A549 (cell line): ENCODE measurements around the gene C1S. TPM values are rescaled to one million over a fixed set of nuclear protein-coding genes. Genes with fewer than 3 reads are reported as not detected.

Source experiments
- ATAC-seq, 2 experiments: fragments of 200-7000 bp in 1 of 2; fragments of >200 bp in 1 of 2; cut with Nextera tagmentation in 1 of 2; cut with Tn5 transposase in 1 of 2; 3 replicates each; pipeline versions ENCODE4 v1.8.0 to v1.9.1; 2018 to 2020; ENCODE audit warnings: mild to moderate bottlenecking in 1 of 2, moderate library complexity in 1 of 2
- CTCF ChIA-PET: fragments of 300-600 bp; sonication (Branson Sonifier 250); formaldehyde crosslinking; extraction: SDS; loops from one replicate; lab custom pipeline; 2021; ENCODE audit warnings: antibody characterized with exemption, inconsistent platforms; lab: Yijun Ruan, JAX
- POLR2A ChIA-PET: fragments of 350-600 bp; formaldehyde crosslinking; extraction: SDS; loops from one replicate; lab custom pipeline; 2021; ENCODE audit warnings: antibody characterized with exemption, inconsistent platforms; lab: Yijun Ruan, JAX
- DNase-seq, 2 experiments: peaks; one replicate each; pipeline versions ENCODE4 v3.0.0 to v3.0.0-alpha.2; 2011 to 2016; ENCODE audit warnings: low read depth in 1 of 2, low spot score in 1 of 2
- FAIRE-seq: peaks from 2 replicates; lab custom pipeline; 2011; peaks lifted over from hg19 to GRCh38; lab: Jason Lieb, UNC
- H3K27ac ChIP-seq, 2 experiments: fragments of >200 bp; sonication (Bioruptor Twin); formaldehyde crosslinking; 3 replicates each; pipeline ENCODE4 v1.5.1; 2016 to 2017
- H3K4me1 ChIP-seq: fragments of >200 bp; sonication (Bioruptor Twin); formaldehyde crosslinking; 3 replicates; pipeline ENCODE4 v1.6.1; 2016
- H3K4me2 ChIP-seq: fragments of >200 bp; sonication (Bioruptor Twin); formaldehyde crosslinking; 3 replicates; pipeline ENCODE4 v1.6.1; 2016
- H3K4me3 ChIP-seq: fragments of >200 bp; sonication (Bioruptor Twin); formaldehyde crosslinking; 3 replicates; pipeline ENCODE4 v1.5.1; 2016
- H3K9me3 ChIP-seq: fragments of >200 bp; sonication (Bioruptor Twin); formaldehyde crosslinking; 3 replicates; pipeline ENCODE4 v1.6.1; 2016
- BCL3 ChIP-seq: fragments of >200 bp; sonication (Bioruptor Twin); formaldehyde crosslinking; IDR thresholded peaks from 3 replicates; pipeline ENCODE4 v1.6.1; 2016
- CBX2 ChIP-seq: fragments of 200-600 bp; sonication (generic); IDR thresholded peaks from 2 replicates; pipeline ENCODE4 v1.6.1; 2016; ENCODE audit warnings: low read depth, mild to moderate bottlenecking, borderline replicate concordance
- CBX8 ChIP-seq: fragments of 200-600 bp; sonication (generic); IDR thresholded peaks from 2 replicates; pipeline ENCODE4 v1.6.1; 2016
- E2F6 ChIP-seq: IDR thresholded peaks from 2 replicates; pipeline ENCODE4 v1.6.1; 2012; ENCODE audit warnings: low read depth, borderline replicate concordance
- EHF ChIP-seq: fragments of 250-450 bp; sonication (Bioruptor Pico); IDR thresholded peaks from 2 replicates; pipeline ENCODE4 v1.5.0; 2020; ENCODE audit warnings: mild to moderate bottlenecking
- FOSB ChIP-seq: fragments of 250-450 bp; sonication (Bioruptor Pico); IDR thresholded peaks from 2 replicates; pipeline ENCODE4 v1.5.0; 2020; ENCODE audit warnings: mild to moderate bottlenecking, moderate library complexity
- FOSL2 ChIP-seq, 2 experiments: fragments of 450-650 bp in 1 of 2; fragments of >200 bp in 1 of 2; sonication (Bioruptor Twin) in 1 of 2; formaldehyde crosslinking; IDR thresholded peaks; 2 replicates each; pipeline versions ENCODE4 v1.5.0 to v1.6.1; 2016 to 2020; ENCODE audit warnings: mild to moderate bottlenecking in 1 of 2, moderate library complexity in 1 of 2
- FOXS1 ChIP-seq: fragments of 250-450 bp; sonication (Bioruptor Pico); IDR thresholded peaks from 2 replicates; pipeline ENCODE4 v1.5.0; 2020; ENCODE audit warnings: mild to moderate bottlenecking, moderate library complexity
- GATA3 ChIP-seq: IDR thresholded peaks from 2 replicates; pipeline ENCODE4 v1.6.1; 2012; ENCODE audit warnings: borderline replicate concordance
- HDAC2 ChIP-seq: fragments of 200-600 bp; sonication (generic); IDR thresholded peaks from 2 replicates; pipeline ENCODE4 v1.6.1; 2016
- HOXB5 ChIP-seq: fragments of 250-450 bp; sonication (Bioruptor Pico); IDR thresholded peaks from 2 replicates; pipeline ENCODE4 v1.5.0; 2020; ENCODE audit warnings: mild to moderate bottlenecking, moderate library complexity
- JUN ChIP-seq, 2 experiments: fragments of >200 bp; sonication (Bioruptor Twin); formaldehyde crosslinking; IDR thresholded peaks; 2 replicates in 1 of 2; 3 replicates in 1 of 2; pipeline ENCODE4 v1.6.1; 2016 to 2017
- JUNB ChIP-seq: fragments of >200 bp; sonication (Bioruptor Twin); formaldehyde crosslinking; IDR thresholded peaks from 2 replicates; pipeline ENCODE4 v1.6.1; 2016
- NFE2L2 ChIP-seq: fragments of 150-350 bp; conservative IDR thresholded peaks from 2 replicates; pipeline ENCODE4 v1.6.1; 2014; ENCODE audit warnings: low read length
- NPAS2 ChIP-seq: fragments of 250-450 bp; sonication (Bioruptor Pico); IDR thresholded peaks from 2 replicates; pipeline ENCODE4 v1.8.0; 2022; ENCODE audit warnings: mild to moderate bottlenecking, moderate library complexity, borderline replicate concordance
- NR3C1 ChIP-seq: fragments of >200 bp; sonication (Bioruptor Twin); formaldehyde crosslinking; IDR thresholded peaks from 3 replicates; pipeline ENCODE4 v1.6.1; 2017
- PBX3 ChIP-seq: IDR thresholded peaks from 2 replicates; pipeline ENCODE4 v1.6.1; 2012
- RAD21 ChIP-seq, 2 experiments: fragments of >200 bp in 1 of 2; sonication (Bioruptor Twin) in 1 of 2; formaldehyde crosslinking in 1 of 2; IDR thresholded peaks in 1 of 2; conservative IDR thresholded peaks in 1 of 2; 2 replicates in 1 of 2; 3 replicates in 1 of 2; pipeline ENCODE4 v1.6.1; 2012 to 2018; ENCODE audit warnings: inconsistent platforms in 1 of 2
- RARB ChIP-seq: fragments of 250-450 bp; sonication (Bioruptor Pico); IDR thresholded peaks from 2 replicates; pipeline ENCODE4 v1.8.0; 2021; ENCODE audit warnings: mild to moderate bottlenecking, moderate library complexity
- RCOR1 ChIP-seq: fragments of 150-350 bp; IDR thresholded peaks from 2 replicates; pipeline ENCODE4 v1.6.1; 2014; ENCODE audit warnings: antibody characterized with exemption, low read length, low read depth
- SREBF2 ChIP-seq: fragments of 450-650 bp; IDR thresholded peaks from 2 replicates; pipeline ENCODE4 v1.6.1; 2014; ENCODE audit warnings: mild to moderate bottlenecking, moderate library complexity
- USF2 ChIP-seq: fragments of 450-650 bp; IDR thresholded peaks from 2 replicates; pipeline ENCODE4 v1.6.1; 2014; ENCODE audit warnings: antibody characterized with exemption
- ZC3H11A ChIP-seq: fragments of 450-650 bp; IDR thresholded peaks from 2 replicates; pipeline ENCODE4 v1.6.1; 2014; ENCODE audit warnings: antibody characterized with exemption, mild to moderate bottlenecking
- ZFP36 ChIP-seq: fragments of 450-650 bp; IDR thresholded peaks from 2 replicates; pipeline ENCODE4 v1.6.1; 2014; ENCODE audit warnings: borderline replicate concordance; ENCODE audit not compliant: partially characterized antibody
- ZNF302 ChIP-seq: fragments of 250-450 bp; sonication (Bioruptor Pico); IDR thresholded peaks from 2 replicates; pipeline ENCODE4 v1.9.0; 2021; ENCODE audit warnings: inconsistent platforms, mild to moderate bottlenecking, moderate library complexity
- WGBS: methylation state at CpG from one replicate; pipeline ENCODE4 v1.1.6; 2017; ENCODE audit errors: missing lambda C conversion rate; 5-methylcytosine and 5-hydroxymethylcytosine counted together
- polyA plus RNA-seq, 4 experiments: library from polyadenylated mRNA; depleted of rRNA in 3 of 4; stranded (reverse); fragments of >200 nt; fragmentation: RNase III in 1 of 4; extraction: RNeasy Plus Mini Kit Qiagen cat#74134 plus additional on column Dnase treatment in 1 of 4; gene quantifications; 2 replicates in 3 of 4; 3 replicates in 1 of 4; pipeline ENCODE4 v1.2.3, GENCODE V29; 2011 to 2017

C1S gene
- polyA plus RNA-seq, 2 of the 4 experiments (the other 2 are of a cell fraction): 65.5 to 107 TPM

GRCh38 chr12:7072554-7072953 is 12.0 kb downstream of the C1S start:
- CTCF ChIA-PET: interaction anchor here (1.2 to 13.8 kb wide), 4 partner anchors 7 to 388 kb away, joined by 3 to 150 read pairs (median 45); partner anchors contain the start of genes C1R, C1RL and C1S
- WGBS: 91% methylated on average over 6 of the region's 6 CpGs

GRCh38 chr12:7073946-7074345 is 13.4 kb downstream of the C1S start:
- H3K9me3 ChIP-seq: no peaks in the 10 kb centered on the region
- ChIA-PET CTCF (interaction anchor here (0.6 to 13.8 kb wide), 5 partner anchors 9 to 634 kb away, joined by 3 to 150 read pairs (median 6); partner anchors contain the start of genes C1R, C1RL and C1S), POLR2A (interaction anchor here (0.7 kb wide), 1 partner anchor 18 kb away, joined by 4 read pairs; no protein-coding TSS in a partner anchor)
- no peak overlapping the region for H3K4me3 ChIP-seq
- DNase-seq: no peak
- TF ChIP-seq USF2 (no peak), NR3C1 (no peak), HOXB5 (CRISPR knock-in tag) (no peak), CBX2 (no peak), FOXS1 (no peak), E2F6 (no peak), FOSL2 (IDR thresholded peaks at IDR 0.05) (no peak), FOSL2 (CRISPR knock-in tag; IDR thresholded peaks at IDR 0.05) (no peak), HDAC2 (no peak), JUNB (no peak), CBX8 (no peak), RARB (CRISPR knock-in tag) (no peak), FOSB (CRISPR knock-in tag) (no peak), ZNF302 (CRISPR knock-in tag) (no peak)
- no peak overlapping the region for H3K4me2 ChIP-seq
- H3K27ac ChIP-seq: no peak overlapping the region
- H3K4me1 ChIP-seq: peaks cover 11% of the 10 kb centered on the region
- WGBS: 19% methylated on average over 1 of the region's 1 CpG
- FAIRE-seq: no peak
- no peak for ATAC-seq

More at GRCh38 chr12:7072554-7072953, 12.0 kb downstream of the C1S start:
- no peak overlapping the region for H3K27ac ChIP-seq
- H3K4me1 ChIP-seq: no peaks in the 10 kb centered on the region
- DNase-seq (no peak), ATAC-seq (no peak), FAIRE-seq (no peak)
- POLR2A ChIA-PET: no interaction called here
- H3K4me3 ChIP-seq: no peak overlapping the region
- H3K9me3 ChIP-seq: no peaks in the 10 kb centered on the region
- TF ChIP-seq EHF (CRISPR knock-in tag) (no peak), RCOR1 (no peak), BCL3 (no peak), NFE2L2 (no peak), ZFP36 (no peak), GATA3 (no peak), RAD21 (conservative IDR thresholded peaks at IDR 0.05 in 1 of 2, IDR thresholded peaks at IDR 0.05 in 1 of 2) (no peak), SREBF2 (no peak), NPAS2 (CRISPR knock-in tag) (no peak), JUN (IDR thresholded peaks at IDR 0.05) (no peak), PBX3 (no peak), HOXB5 (CRISPR knock-in tag) (no peak), ZC3H11A (no peak)
- H3K4me2 ChIP-seq: no peak overlapping the region
